ENCODE data around the gene DZIP1L. TPM values are rescaled to one million over a fixed set of nuclear protein-coding genes. Genes with fewer than 3 reads are reported as not detected.

Gene DZIP1L
- total RNA-seq, 4 donors from 2014 or later: 14.6 to 38.7 (median 30.0) TPM

Other genes starting within 250 kb of the DZIP1L start
- gene CLDN18, start 105.4 kb downstream of the DZIP1L start, total RNA-seq: not detected
- gene A4GNT, start 16.8 kb upstream of the DZIP1L start, total RNA-seq: not detected
- 10 to 100 TPM in 3 of 4 donors, 1 to 10 TPM in 1; 7.2 to 13.1 (median 11.7) TPM for gene DBR1, start 59.3 kb upstream of the DZIP1L start, total RNA-seq
- gene ARMC8, start 71.7 kb upstream of the DZIP1L start, total RNA-seq: 100 to 1,000 TPM in 2 of 4 donors, 10 to 100 TPM in 2; 61.5 to 121 (median 95.3) TPM
- gene NME9, start 214.2 kb upstream of the DZIP1L start, total RNA-seq: under 1 TPM in 1 of 4 donors, not detected in 3; 0.48 TPM
- 100 to 1,000 TPM in 3 of 4 donors, 10 to 100 TPM in 1; 63.1 to 210 (median 106) TPM for gene MRAS, start 233.0 kb upstream of the DZIP1L start, total RNA-seq